Stimulated activated CD8-positive, alpha-beta memory T cell treated with anti-CD3 and anti-CD28 coated beads, Interleukin-4, amount 100 ng/mL, for 24 hours (primary cell): ENCODE data around the gene DLG5.

Experiments used
- DNase-seq: peaks from one replicate; pipeline ENCODE4 v3.0.0-alpha.2; 2020; ENCODE audit warnings: low read depth

The DLG5 gene

GRCh38 chr10:77818378-77818777 is 108.2 kb downstream of the DLG5 start:
- DNase-seq = no peak

- no peak for DNase-seq
These were observed 109.0 kb downstream of the DLG5 start for GRCh38 chr10:77817541-77817940.

- no peak for DNase-seq
These were observed 110.2 kb downstream of the DLG5 start for GRCh38 chr10:77816311-77816710.

DNA sequence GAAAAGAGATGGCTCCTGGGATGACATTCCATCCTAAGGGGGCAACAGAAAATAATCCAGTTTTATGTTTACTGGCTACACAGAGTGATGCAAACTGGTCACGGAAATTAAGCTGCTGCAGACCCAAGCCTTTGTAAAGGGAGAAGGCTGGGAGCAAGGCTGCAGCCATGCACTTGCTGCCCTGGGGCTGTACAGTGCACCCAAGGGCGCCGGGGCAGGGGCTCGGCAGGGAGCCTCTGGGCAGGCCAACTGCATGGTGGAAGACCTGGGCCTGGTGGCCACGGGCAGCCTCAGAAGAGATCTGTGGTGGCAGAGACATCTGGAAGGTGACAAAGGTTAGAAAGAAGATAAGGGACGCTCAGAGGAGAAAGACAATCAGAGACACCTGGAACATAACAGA is 113.8 kb downstream of the DLG5 start:
- DNase-seq = no peak

GRCh38 chr10:77811831-77812430 is 114.6 kb downstream of the DLG5 start:
- no peak for DNase-seq

GRCh38 chr10:77810446-77811335 is 115.9 kb downstream of the DLG5 start:
- DNase-seq = no peak

DNA sequence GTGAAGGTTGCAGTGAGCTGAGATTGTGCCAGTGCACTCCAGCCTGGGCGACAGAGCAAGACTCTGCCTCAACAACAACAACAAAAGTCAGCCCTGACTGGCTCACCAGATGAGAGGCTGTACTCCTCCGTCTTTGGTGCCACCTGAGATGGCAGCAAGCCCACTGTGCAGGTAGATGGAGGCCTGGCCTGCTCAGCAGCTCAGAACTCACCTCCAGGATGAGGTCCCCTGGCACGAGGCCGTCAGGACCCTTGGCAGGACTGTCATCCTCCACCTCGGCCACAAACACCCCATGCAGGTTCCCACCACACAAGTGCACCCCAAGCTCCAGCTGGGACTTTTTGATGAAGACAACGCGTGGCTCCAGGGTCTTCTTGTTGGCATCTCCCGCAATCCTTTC is 117.2 kb downstream of the DLG5 start:
- DNase-seq = no peak

GRCh38 chr10:77807706-77808105 is 118.8 kb downstream of the DLG5 start:
- no peak for DNase-seq

- no peak for DNase-seq
These were observed 119.9 kb downstream of the DLG5 start for GRCh38 chr10:77806511-77807157.

DNA sequence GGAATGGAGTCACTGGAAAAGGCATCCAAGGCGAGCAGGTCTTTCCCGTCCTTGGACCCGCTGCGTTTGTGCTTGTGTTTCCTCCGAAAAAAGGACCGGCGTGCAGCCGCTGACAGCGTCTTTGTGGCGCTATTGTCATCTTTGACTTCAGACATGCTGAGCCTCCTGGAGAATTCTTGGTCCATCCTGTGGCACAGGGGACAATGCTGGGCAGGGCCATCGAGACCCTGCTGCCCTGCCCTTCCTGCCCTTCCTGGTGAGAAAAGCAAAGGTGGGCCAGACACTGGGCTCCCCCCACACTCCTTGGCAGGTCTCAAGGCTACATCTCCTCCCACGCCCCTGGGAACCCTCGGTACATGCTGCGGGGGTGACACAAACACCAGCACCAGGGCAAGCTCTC is 120.9 kb downstream of the DLG5 start:
- no peak for DNase-seq

GRCh38 chr10:77804371-77804770 is 122.2 kb downstream of the DLG5 start:
- DNase-seq = no peak

- peak; percentile 34 for DNase-seq
These were observed 124.9 kb downstream of the DLG5 start for GRCh38 chr10:77801474-77802161.

GRCh38 chr10:77800738-77801266 is 125.8 kb downstream of the DLG5 start:
- DNase-seq = no peak

DNA sequence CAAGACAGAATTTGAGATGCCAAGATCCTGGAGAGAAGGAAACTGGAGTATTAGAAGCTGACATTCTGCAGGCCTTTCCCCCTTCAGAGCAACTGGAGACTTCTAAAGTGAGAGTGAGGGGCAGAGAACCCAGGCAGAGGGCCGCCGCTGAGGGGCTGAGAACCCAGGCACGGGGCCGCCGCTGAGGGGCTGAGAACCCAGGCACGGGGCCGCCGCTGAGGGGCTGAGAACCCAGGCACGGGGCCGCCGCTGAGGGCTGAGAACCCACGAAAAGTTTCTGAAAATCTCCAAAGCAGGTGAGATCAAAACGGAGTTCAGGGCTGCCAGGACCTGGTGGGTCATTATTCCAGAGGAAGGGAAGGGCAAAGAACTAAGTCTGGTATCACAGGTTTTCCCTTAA is 126.2 kb downstream of the DLG5 start:
- no peak for DNase-seq

GRCh38 chr10:77799352-77799751 is 127.2 kb downstream of the DLG5 start:
- no peak for DNase-seq

GRCh38 chr10:77798940-77799339 is 127.6 kb downstream of the DLG5 start:
- DNase-seq = no peak

- no peak for DNase-seq
These were observed 130.1 kb downstream of the DLG5 start for GRCh38 chr10:77796311-77796915.

GRCh38 chr10:77795426-77796055 is 131.0 kb downstream of the DLG5 start:
- DNase-seq = no peak

DNA sequence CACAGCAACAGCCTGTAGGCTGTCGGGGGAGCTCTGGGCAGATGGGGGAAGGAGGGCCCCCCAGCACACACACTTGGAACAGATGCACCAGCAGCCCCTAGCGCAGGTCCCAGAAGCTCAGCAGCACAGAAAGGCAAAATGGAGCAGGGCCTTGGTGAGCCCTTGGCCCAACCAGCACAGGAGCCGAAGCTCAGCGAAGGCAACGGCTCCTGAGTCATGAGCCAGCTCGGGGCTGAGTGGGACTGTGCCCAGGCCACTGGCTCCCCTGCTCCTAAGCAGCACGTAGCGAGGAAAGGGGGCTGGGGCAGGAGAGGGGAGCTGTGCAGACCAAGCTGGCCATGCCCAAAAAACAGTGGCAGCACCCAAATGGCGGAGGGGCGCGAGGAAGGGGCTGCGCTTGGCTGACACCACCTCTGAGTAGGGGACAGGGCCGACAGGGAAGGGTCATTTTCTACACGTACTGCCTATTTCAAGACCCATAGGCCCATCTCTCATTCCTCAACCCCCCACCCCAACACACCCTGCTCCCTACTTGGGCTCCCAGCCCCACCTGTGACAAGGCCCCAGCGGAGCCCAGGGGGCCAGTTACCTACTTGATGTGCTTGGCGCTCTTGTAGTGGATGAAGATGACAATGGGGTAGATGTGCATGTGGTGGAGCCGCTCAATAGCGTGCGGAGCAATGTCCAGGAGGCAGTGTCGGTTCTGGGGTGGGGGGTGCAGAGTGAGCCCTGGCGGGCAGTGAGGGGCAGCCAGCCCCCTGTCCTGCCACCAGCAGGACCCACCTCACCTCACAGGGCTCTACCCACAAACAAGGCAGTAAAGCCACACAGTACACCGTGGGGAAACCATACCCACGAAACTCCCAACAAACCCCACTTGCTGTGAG is 132.1 kb downstream of the DLG5 start:
- DNase-seq = no peak

GRCh38 chr10:77793831-77794230 is 132.7 kb downstream of the DLG5 start:
- DNase-seq = no peak
